Suprapubic skin (tissue), 4 donors: ENCODE measurements around the gene SUCLG1.

Experiments used
- POLR2A ChIP-seq, 2 donors: fragments of 450-650 bp; IDR thresholded peaks; one replicate each; pipeline ENCODE4 v1.6.1; 2017; ENCODE audit warnings: antibody characterized with exemption in 2 of 2, mild to moderate bottlenecking in 2 of 2, moderate library complexity in 2 of 2
- POLR2AphosphoS5 ChIP-seq, 3 donors: sonication (generic); formaldehyde crosslinking; IDR thresholded peaks; one replicate each; pipeline ENCODE4 v1.6.1; 2017; ENCODE audit warnings: antibody characterized with exemption in 3 of 3
- TF ChIP-seq, protein P1 (sequence below), 2 donors: fragments of 200-600 bp in 1 of 2; fragments of 450-650 bp in 1 of 2; sonication (generic) in 1 of 2; IDR thresholded peaks; one replicate each; pipeline ENCODE4 v1.5.1; 2016 to 2019; ENCODE audit warnings: antibody characterized with exemption in 2 of 2, mild to moderate bottlenecking in 1 of 2, moderate library complexity in 1 of 2

DNA sequence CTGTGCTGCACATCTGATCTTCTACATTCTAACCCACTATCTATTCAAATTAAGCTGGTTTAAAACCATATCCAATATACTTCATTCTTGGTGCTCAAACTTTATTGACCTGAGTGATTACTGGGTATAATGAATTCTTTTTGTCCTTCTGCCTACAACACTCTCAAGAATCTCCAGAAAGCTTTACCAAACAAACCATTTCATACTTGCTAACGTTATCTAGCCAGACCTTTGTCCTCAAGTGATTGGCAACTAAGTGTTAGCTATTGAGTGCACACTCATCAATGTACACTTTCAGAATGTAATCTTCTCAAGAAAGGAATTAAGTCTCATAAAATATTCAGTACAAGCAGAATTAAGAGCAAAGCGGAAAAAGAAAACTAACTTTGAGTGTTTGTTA is 1.4 kb downstream of the SUCLG1 start:
- TF ChIP-seq, protein P1, sequence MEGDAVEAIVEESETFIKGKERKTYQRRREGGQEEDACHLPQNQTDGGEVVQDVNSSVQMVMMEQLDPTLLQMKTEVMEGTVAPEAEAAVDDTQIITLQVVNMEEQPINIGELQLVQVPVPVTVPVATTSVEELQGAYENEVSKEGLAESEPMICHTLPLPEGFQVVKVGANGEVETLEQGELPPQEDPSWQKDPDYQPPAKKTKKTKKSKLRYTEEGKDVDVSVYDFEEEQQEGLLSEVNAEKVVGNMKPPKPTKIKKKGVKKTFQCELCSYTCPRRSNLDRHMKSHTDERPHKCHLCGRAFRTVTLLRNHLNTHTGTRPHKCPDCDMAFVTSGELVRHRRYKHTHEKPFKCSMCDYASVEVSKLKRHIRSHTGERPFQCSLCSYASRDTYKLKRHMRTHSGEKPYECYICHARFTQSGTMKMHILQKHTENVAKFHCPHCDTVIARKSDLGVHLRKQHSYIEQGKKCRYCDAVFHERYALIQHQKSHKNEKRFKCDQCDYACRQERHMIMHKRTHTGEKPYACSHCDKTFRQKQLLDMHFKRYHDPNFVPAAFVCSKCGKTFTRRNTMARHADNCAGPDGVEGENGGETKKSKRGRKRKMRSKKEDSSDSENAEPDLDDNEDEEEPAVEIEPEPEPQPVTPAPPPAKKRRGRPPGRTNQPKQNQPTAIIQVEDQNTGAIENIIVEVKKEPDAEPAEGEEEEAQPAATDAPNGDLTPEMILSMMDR (IDR thresholded peaks at IDR 0.05): no peak
- TF ChIP-seq POLR2AphosphoS5 (IDR thresholded peaks at IDR 0.05): no peak
- no peak for TF ChIP-seq POLR2A (IDR thresholded peaks at IDR 0.05)
